B cell (primary cell): ENCODE results near the gene C16orf92.

Experiments used
- CTCF ChIP-seq: fragments of 200-600 bp; IDR thresholded peaks from one replicate; pipeline ENCODE4 v1.8.0; 2022; ENCODE audit warnings: antibody characterized with exemption, mild to moderate bottlenecking
- EZH2 ChIP-seq: IDR thresholded peaks from 2 replicates; pipeline ENCODE4 v1.6.1; 2012; ENCODE audit warnings: borderline replicate concordance, low read depth, mild to moderate bottlenecking, moderate library complexity, low read length; ENCODE audit not compliant: insufficient read depth, poor library complexity, severe bottlenecking

GRCh38 chr16:30004424-30004776, 18.6 kb upstream of the C16orf92 start:
- TF ChIP-seq CTCF: no peak
- TF ChIP-seq EZH2: no peak
